ENCODE results near the gene ERI3.

ERI3 gene

GRCh38 chr1:44259090-44259489, 96.0 kb downstream of the ERI3 start:
- DNase-seq, result no peak

DNA sequence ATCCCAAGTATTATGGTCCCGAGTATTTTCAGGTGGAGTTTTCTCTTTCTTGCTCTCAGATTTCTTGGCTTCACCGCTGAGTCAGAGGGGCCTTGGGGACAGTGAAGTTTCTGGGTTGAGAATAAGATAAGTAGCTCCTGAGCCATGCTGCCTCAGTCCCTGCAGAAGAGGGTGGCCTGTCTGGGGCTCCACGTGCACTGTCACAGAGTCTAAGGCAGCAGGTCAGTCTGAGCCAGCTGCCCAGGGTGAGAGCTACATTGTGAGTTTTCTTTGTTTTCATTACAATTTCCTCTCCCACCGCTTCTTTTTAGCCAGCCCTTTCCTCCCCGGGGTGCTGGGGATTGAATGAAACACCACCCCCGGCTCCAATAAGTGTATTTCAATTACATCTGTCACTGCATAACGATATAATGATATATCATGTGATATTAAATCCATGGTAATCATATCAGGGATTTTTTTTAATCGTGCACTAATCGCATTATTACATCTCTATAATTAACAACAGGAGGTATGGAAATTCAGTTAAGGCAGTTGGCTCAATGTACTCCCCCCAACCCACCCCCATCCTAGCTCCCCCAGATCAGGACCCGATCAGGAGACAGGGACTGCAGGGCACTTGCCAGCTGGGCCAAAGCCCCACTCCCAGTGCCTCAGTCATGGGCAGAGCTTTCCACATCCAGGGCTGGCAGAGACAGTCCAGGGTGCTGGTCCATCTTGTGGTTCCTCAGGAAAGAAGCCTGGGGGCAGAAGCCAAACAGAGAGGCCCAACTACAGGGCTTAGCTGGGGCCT, 98.1 kb downstream of the ERI3 start:
- DNase-seq, result no peak

GRCh38 chr1:44254392-44254910, 100.6 kb downstream of the ERI3 start:
- no peak for DNase-seq

GRCh38 chr1:44251989-44252671, 102.9 kb downstream of the ERI3 start:
- DNase-seq, result no peak

- no peak for DNase-seq
Measured at GRCh38 chr1:44251486-44251885, 103.6 kb downstream of the ERI3 start.

DNA sequence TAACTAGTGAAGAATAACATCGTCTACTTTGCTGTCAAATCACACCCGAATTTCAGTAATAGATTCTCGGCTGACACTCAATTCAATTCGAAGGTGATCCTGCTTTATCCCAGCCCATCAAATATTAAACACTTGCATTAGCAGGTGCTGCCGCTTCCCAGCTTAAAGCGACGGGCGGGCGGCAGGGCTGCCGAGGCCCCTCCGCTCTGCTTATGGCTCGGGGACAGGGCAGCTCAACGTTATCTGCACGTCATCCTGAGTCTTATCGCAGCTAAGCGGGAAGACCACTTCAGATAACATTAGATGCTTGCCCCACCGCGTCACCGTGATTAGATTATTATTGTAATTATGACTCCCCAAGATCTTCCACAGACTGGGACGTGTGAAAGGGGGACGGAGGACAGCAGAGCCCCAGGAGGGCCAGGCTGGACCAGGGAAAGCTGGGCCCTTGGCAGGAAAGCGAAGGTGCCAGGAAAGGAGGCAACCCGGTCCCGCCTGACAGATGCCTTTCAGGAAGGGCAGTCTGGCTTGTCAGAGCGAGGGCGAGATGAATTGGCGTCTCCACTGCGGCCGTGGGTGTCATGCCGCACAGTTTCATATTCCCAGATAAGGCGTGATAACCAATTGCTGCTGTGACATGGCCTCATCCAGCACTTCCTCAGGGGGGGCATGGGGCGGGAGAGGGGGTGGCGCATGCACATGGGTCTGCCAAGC, 104.8 kb downstream of the ERI3 start:
- no peak for DNase-seq

DNA sequence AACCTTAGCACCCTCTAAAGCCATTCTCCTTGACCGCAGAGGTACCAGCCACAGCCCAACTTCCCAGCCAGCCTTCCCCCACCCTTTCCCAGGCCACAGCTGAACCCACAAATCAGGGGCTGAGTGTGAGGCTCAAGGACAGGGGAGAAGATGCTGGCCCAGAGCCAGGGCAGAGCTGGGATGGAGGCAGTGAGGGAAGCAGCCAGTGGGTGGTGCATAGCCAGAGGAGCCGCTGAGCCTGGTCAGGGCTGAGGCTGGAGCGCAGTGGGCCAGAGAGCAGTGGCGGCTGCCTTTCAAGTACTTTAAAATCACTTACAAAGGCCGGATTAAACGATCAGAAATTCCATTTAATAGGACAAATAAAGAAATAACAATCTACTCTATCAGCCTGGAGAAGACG, 105.5 kb downstream of the ERI3 start:
- DNase-seq, result peak; percentile 59

DNA sequence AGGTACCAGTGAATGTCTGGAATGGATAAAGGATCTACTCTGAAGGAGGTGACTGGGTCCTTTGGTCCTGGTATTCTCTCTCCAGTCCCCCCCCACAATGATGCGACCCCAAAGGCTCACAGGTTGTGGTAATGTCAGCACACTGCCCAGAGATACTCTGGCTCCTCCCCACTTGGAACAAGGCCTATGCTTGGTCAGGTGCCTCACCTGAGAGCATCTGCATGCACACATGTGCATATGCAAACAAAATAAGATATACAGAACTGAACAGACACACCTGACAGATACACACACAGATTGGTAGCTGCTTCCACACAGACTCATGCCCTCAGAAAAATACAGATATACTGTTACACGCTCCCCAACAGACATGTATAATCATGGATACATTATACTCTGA, 108.3 kb downstream of the ERI3 start:
- DNase-seq, result no peak

DNA sequence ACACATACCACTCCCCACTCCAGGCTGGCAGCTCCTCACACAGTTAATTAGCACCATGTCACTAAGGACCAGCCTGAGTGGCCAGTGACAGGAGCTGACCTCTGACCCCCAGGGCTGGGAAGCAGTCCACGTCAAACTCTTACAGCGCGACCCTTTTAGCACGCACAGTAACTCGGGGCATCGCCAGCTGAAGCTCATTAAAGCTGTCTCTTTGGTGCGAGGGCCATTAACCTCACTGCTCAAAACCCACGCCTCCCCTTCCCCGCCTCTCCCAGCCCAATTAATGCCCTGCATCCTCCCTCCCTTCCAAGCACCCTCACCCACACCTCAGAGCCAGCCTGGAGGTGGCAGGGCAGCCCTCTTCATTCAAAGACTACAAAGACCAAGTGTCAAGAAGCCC, 110.1 kb downstream of the ERI3 start:
- DNase-seq, result no peak

DNA sequence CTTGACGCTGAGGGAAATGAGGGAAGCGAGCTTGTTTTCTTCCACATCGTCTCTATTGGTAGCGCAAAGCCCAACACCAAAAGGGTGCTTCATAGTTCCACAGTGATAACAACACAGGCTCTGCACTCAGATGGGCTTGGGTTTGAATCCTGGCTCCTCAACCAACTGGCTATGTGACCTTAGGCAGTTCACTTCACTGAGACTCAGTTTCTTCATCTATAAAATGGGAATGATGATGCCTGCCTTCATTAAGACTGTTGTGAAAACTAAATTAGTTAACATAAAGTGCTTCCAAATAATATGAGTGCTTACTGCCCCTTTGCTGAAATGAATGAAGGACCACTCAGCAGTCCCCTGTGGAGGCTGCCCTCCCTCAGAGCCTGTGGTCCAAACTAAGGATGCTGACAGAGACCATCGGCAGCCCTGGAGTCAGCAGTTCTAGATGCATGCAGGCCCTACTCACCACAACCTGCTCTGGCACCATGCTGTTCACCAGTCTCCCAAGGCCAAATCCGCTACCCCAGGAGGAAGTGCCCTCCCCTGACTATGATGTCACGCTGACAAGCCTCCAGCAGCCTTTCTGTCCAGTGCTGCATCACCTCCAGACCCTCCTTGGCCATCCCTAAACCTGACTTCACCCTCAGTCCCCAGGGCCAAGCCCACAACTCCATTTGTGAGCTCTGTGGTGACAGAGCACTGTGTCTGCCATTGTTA, 111.1 kb downstream of the ERI3 start:
- no peak for DNase-seq

- DNase-seq, result no peak
Measured at GRCh38 chr1:44242746-44243145, 112.3 kb downstream of the ERI3 start.

DNA sequence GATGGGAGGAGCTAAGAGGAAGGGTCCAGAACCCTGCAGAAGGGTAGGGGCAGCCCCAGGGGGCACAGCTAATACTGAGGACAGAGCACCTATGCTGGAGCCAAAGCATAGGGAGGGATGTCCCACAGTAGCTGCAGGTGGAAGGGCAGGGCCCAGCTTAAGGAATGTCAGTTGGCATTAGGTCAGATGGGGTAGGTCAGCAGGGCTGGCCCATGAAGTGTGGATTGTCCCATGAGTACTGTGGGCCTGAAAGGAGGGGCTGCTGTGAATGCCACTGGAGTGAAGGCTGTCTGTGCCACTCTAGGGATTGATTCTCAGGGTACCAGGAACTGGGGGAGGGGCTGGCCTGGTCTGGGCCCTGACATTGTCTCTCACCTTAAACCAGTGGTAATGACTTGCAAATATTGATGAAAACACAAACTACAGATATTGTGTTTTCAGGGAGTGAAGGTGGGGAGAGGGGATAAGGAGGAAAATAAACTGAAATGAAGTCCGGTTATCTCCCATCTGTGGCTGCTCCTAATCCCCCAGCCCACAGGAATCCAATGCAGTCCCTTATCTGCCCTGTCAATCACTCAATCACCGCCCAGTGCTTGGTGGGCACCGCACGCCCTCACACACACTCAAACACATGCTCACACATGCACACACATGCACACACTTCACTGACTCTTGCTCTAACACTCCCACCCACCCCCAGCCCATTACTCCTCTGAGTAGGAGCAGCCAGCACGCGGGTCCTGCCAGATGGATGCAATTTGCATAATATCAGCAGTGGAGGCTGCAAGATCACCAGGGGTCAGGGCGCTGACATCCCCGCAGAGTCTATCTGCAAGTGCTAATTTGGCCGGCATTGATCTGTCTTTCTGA, 114.0 kb downstream of the ERI3 start:
- no peak for DNase-seq

DNA sequence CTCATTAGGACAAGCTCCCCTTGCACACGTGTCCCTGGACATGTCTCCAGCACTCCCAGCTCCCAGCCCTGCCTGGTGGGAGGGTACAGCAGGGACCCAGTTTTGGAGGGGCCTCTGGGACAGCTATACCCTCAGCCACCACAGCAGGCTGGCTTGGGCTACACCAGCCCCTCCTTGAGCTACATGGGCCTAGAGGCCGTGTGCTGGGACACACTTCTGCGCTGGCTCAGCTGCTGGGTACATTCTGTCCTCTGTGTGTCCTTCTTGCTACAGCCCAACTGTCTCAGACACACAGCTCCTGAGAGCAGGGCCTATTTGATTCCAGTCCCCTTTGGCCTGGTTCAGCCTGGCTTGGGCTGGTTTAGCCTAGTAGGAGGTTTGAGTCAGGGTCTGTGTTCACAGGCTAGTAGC, 115.1 kb downstream of the ERI3 start:
- no peak for DNase-seq

GRCh38 chr1:44239331-44239960, 115.6 kb downstream of the ERI3 start:
- DNase-seq, result no peak

GRCh38 chr1:44238660-44239059, 116.4 kb downstream of the ERI3 start:
- DNase-seq, result no peak

DNA sequence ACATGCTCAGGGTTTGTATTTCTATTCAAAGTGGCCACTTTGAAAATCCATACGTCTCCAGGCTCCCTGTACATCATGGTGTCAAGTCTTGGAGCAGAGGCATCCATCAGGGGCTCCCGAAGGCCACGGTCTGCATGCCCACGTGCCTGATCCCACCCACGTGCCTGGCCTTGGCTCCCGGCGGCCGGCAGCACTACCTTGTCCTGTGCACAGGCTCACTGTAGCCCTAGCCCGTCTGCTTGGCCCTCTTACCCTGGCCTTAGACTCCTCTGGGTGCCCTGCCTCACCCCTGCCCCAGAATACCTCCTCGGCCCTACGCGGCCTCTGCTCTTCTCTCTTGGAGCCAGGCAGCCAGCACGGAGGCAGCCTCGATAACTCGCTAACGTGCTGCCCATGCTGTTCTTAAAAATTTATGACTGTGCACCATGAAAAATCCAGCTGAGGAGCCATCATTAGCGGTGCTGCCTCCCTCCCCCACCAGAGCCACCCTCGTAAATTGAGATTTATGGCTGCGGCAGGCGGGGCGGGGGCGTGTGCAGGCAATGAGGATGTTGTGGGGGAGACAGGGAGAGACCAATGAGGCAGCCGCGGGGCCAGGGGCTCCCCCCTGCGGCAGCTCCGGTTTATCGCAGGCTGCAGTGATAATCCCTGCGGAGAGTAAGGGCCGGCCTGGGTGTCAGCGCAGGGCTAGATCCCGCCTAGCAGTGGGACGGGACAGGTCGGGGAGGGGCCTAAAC, 117.2 kb downstream of the ERI3 start:
- peak; percentile 75 for DNase-seq

- no peak for DNase-seq
Measured at GRCh38 chr1:44236490-44237272, 118.4 kb downstream of the ERI3 start.

- no peak for DNase-seq
Measured at GRCh38 chr1:44235808-44236207, 119.2 kb downstream of the ERI3 start.

DNA sequence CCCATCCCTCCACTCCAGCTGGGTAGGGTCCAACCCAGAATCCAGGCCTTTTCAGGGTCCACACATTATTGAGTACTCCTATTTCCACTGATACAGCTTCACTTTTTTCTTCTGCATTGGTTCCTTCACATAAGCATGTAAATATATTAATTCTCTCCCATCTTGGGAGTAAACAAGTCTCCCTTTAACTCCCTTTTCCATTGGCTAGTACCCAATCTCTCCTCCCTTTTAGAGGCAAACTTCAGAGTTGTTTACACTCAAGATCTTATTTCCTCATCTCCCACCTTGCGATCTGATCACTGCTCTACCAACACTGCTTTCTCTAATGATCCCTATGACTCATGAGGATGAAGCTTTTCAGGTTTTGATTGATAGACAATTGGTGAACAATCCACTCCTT, 121.5 kb downstream of the ERI3 start:
- no peak for DNase-seq

GRCh38 chr1:44230796-44231195, 124.3 kb downstream of the ERI3 start:
- DNase-seq, result no peak

Data from left hindlimb (tissue), 1 donor.